K562 (cell line): ENCODE results near the gene ZMYND19.

Experiments
- EP300 ChIP-seq: IDR thresholded peaks from 2 replicates; pipeline ENCODE4 v1.6.1; 2012; ENCODE audit warnings: low read length, improper control_type of control experiment
- POLR2A ChIP-seq: fragments of 450-650 bp; conservative IDR thresholded peaks from 2 replicates; pipeline ENCODE4 v1.6.1; 2016
- SP1 ChIP-seq: sonication (generic); formaldehyde crosslinking; IDR thresholded peaks from 2 replicates; pipeline ENCODE4 v1.8.1; 2022; ENCODE audit warnings: mild to moderate bottlenecking, missing genetic modification reagents
- TF ChIP-seq, protein P1 (sequence below), 2 experiments: fragments of 450-650 bp in 1 of 2; sonication (generic) in 1 of 2; formaldehyde crosslinking in 1 of 2; IDR thresholded peaks in 1 of 2; conservative IDR thresholded peaks in 1 of 2; 2 replicates each; pipeline versions ENCODE4 v1.6.1 to v1.8.1; 2016 to 2023; ENCODE audit warnings: mild to moderate bottlenecking in 2 of 2, moderate library complexity in 2 of 2, inconsistent platforms in 1 of 2, missing genetic modification reagents in 1 of 2
- TF ChIP-seq, protein P2 (sequence below): fragments of 450-650 bp; IDR thresholded peaks from 2 replicates; pipeline ENCODE4 v1.6.1; 2017; ENCODE audit warnings: antibody characterized with exemption, mild to moderate bottlenecking

DNA sequence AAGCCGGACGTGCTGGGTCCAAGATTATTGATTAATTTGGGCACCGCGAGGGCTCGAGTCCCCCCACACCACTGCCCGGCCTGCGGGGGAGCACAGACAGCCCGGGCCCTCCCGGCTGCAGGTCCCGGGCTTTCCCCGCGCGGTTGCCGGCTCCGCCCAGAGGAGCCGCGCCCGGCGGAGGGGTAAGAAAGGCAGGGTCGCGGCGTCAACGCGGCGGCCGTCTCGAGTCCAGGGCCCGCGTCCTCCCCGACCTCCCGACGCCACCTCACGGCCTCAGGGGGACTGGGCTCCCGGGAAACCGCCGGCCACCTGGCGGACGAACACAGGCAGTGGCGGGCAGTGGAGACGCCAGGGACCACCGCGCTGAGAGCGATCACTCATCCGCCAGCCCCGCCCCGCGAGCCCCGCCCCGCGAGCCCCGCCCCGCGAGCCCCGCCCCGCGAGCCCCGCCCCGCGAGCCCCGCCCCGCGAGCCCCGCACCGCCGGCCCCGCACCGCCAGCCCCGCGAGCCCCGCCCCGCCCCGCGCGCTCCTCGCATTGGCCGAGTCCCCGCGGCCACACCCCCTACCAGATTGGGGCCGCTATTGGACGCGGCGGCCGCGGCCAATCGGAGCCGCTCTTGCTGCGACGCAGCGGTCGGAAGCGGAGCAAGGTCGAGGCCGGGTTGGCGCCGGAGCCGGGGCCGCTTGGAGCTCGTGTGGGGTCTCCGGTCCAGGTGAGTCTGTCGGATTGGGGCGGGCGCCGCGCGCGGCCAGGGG lies 38.9 kb downstream of the ZMYND19 start, which contains the start of gene MRPL41:
- TF ChIP-seq SP1 (peak; percentile 74), POLR2A (peak; percentile 81), EP300 (peak; percentile 8; the same call in 1 of the 2 replicates)
- TF ChIP-seq, protein P1, sequence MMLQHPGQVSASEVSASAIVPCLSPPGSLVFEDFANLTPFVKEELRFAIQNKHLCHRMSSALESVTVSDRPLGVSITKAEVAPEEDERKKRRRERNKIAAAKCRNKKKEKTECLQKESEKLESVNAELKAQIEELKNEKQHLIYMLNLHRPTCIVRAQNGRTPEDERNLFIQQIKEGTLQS (IDR thresholded peaks at IDR 0.05): no peak
- TF ChIP-seq, protein P1 (CRISPR knock-in tag; conservative IDR thresholded peaks at IDR 0.05): no peak
- TF ChIP-seq, protein P2, sequence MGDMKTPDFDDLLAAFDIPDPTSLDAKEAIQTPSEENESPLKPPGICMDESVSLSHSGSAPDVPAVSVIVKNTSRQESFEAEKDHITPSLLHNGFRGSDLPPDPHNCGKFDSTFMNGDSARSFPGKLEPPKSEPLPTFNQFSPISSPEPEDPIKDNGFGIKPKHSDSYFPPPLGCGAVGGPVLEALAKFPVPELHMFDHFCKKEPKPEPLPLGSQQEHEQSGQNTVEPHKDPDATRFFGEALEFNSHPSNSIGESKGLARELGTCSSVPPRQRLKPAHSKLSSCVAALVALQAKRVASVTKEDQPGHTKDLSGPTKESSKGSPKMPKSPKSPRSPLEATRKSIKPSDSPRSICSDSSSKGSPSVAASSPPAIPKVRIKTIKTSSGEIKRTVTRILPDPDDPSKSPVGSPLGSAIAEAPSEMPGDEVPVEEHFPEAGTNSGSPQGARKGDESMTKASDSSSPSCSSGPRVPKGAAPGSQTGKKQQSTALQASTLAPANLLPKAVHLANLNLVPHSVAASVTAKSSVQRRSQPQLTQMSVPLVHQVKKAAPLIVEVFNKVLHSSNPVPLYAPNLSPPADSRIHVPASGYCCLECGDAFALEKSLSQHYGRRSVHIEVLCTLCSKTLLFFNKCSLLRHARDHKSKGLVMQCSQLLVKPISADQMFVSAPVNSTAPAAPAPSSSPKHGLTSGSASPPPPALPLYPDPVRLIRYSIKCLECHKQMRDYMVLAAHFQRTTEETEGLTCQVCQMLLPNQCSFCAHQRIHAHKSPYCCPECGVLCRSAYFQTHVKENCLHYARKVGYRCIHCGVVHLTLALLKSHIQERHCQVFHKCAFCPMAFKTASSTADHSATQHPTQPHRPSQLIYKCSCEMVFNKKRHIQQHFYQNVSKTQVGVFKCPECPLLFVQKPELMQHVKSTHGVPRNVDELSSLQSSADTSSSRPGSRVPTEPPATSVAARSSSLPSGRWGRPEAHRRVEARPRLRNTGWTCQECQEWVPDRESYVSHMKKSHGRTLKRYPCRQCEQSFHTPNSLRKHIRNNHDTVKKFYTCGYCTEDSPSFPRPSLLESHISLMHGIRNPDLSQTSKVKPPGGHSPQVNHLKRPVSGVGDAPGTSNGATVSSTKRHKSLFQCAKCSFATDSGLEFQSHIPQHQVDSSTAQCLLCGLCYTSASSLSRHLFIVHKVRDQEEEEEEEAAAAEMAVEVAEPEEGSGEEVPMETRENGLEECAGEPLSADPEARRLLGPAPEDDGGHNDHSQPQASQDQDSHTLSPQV: no peak
